B cell (primary cell): ENCODE data around the gene NOS3. TPM values are rescaled to one million over a fixed set of nuclear protein-coding genes. Genes with fewer than 3 reads are reported as not detected.

Experiments used
- ATAC-seq: fragments of 200-7000 bp; cut with Tn5 transposase; one replicate; pipeline ENCODE4 v1.10.0; 2021; ENCODE audit warnings: low read depth, mild to moderate bottlenecking, moderate number of reproducible peaks, moderate library complexity
- CTCF ChIA-PET: fragments of 350-600 bp; sonication (Branson Sonifier 250); formaldehyde crosslinking; loops from one replicate; lab custom pipeline; 2021; ENCODE audit warnings: antibody characterized with exemption, inconsistent platforms; lab: Charles Lee
- POLR2A ChIA-PET: fragments of 350-600 bp; sonication (Branson Sonifier 250); formaldehyde crosslinking; loops from one replicate; lab custom pipeline; 2021; ENCODE audit warnings: antibody characterized with exemption; lab: Charles Lee
- DNase-seq: peaks from one replicate; pipeline ENCODE4 v3.0.0; 2013
- H2AFZ ChIP-seq: 2 replicates; pipeline ENCODE4 v1.6.1; 2012; ENCODE audit warnings: mild to moderate bottlenecking, low read depth, low read length; ENCODE audit not compliant: insufficient read depth, poor library complexity, severe bottlenecking
- H3K27ac ChIP-seq, 2 donors: 1 replicate in 1 of 2; 2 replicates in 1 of 2; pipeline ENCODE4 v1.5.1; 2012 to 2013; ENCODE audit warnings: low read length in 2 of 2, mild to moderate bottlenecking in 2 of 2, moderate library complexity in 1 of 2
- H3K27me3 ChIP-seq, 4 experiments: fragments of 200-600 bp in 1 of 4; sonication (generic) in 1 of 4; replicated peaks in 1 of 4; 1 replicate in 2 of 4; 2 replicates in 2 of 4; pipeline versions ENCODE4 v1.6.1 to v1.7.0; 2013 to 2016; ENCODE audit warnings: low read length in 3 of 4, mild to moderate bottlenecking in 2 of 4, mixed read lengths in 1 of 4, moderate library complexity in 1 of 4; ENCODE audit not compliant: insufficient read depth in 4 of 4, control insufficient read depth in 3 of 4; ENCODE audit errors: control extremely low read depth in 1 of 4
- H3K36me3 ChIP-seq, 2 experiments: replicated peaks in 1 of 2; 1 replicate in 1 of 2; 2 replicates in 1 of 2; pipeline versions ENCODE4 v1.6.1 to v1.7.1; 2013; ENCODE audit warnings: low read length in 1 of 2; ENCODE audit not compliant: insufficient read depth in 2 of 2, control insufficient read depth in 1 of 2; ENCODE audit errors: control extremely low read depth in 1 of 2, extremely low read depth in 1 of 2
- H3K4me1 ChIP-seq, 2 donors: fragments of 200-600 bp in 1 of 2; sonication (generic) in 1 of 2; 1 replicate in 1 of 2; 2 replicates in 1 of 2; pipeline versions ENCODE4 v1.5.1 to v1.6.1; 2013 to 2017; ENCODE audit warnings: low read length in 2 of 2; ENCODE audit not compliant: control insufficient read depth in 2 of 2, insufficient read depth in 2 of 2
- H3K4me2 ChIP-seq: replicated peaks from 2 replicates; pipeline ENCODE3; 2012; ENCODE audit warnings: mild to moderate bottlenecking, low read depth, low read length; ENCODE audit not compliant: poor library complexity, severe bottlenecking
- H3K4me3 ChIP-seq, 5 experiments: fragments of 200-600 bp in 1 of 5; sonication (generic) in 1 of 5; 1 replicate in 3 of 5; 2 replicates in 2 of 5; pipeline versions ENCODE4 v1.5.1 to v1.7.0; 2011 to 2016; ENCODE audit warnings: low read length in 4 of 5, mild to moderate bottlenecking in 4 of 5, low read depth in 2 of 5, control low read depth in 1 of 5, moderate library complexity in 1 of 5; ENCODE audit not compliant: insufficient read depth in 1 of 5; ENCODE audit errors: control extremely low read depth in 1 of 5, extremely low read depth in 1 of 5
- H3K79me2 ChIP-seq: fragments of 200-600 bp; sonication (generic); one replicate; pipeline ENCODE4 v1.6.0; 2016; ENCODE audit warnings: low read length; ENCODE audit not compliant: control insufficient read depth, insufficient read depth
- H3K9ac ChIP-seq: fragments of 200-600 bp; sonication (generic); 2 replicates; pipeline ENCODE4 v1.6.1; 2017; ENCODE audit warnings: mild to moderate bottlenecking, low read length, moderate library complexity
- H3K9me3 ChIP-seq, 3 donors: one replicate each; pipeline versions ENCODE4 v1.6.1 to v1.7.1; 2013; ENCODE audit warnings: low read length in 2 of 3; ENCODE audit not compliant: control insufficient read depth in 2 of 3, insufficient read depth in 1 of 3; ENCODE audit errors: control extremely low read depth in 1 of 3
- H4K20me1 ChIP-seq: 2 replicates; pipeline ENCODE4 v1.6.0; 2012; ENCODE audit warnings: mild to moderate bottlenecking, low read length; ENCODE audit not compliant: insufficient read depth, control insufficient read depth, poor library complexity, severe bottlenecking
- H3K27ac Mint-ChIP-seq: one replicate; pipeline ENCODE4 v1.8.0; 2021; ENCODE audit warnings: mixed read lengths
- H3K27me3 Mint-ChIP-seq: one replicate; pipeline ENCODE4 v1.8.0; 2021; ENCODE audit warnings: mixed read lengths
- H3K4me1 Mint-ChIP-seq: one replicate; pipeline ENCODE4 v1.8.0; 2021; ENCODE audit warnings: mixed read lengths
- H3K4me3 Mint-ChIP-seq: one replicate; pipeline ENCODE4 v1.8.0; 2021; ENCODE audit warnings: mixed read lengths
- H3K9me3 Mint-ChIP-seq: one replicate; pipeline ENCODE4 v1.8.0; 2022; ENCODE audit warnings: mixed read lengths; ENCODE audit not compliant: insufficient read depth
- CTCF ChIP-seq: fragments of 200-600 bp; IDR thresholded peaks from one replicate; pipeline ENCODE4 v1.8.0; 2022; ENCODE audit warnings: antibody characterized with exemption, mild to moderate bottlenecking
- EZH2 ChIP-seq: IDR thresholded peaks from 2 replicates; pipeline ENCODE4 v1.6.1; 2012; ENCODE audit warnings: borderline replicate concordance, low read depth, mild to moderate bottlenecking, moderate library complexity, low read length; ENCODE audit not compliant: insufficient read depth, poor library complexity, severe bottlenecking
- WGBS: methylation state at CpG from one replicate; pipeline ENCODE4 v1.1.5; 2013; ENCODE audit warnings: missing lambda C conversion rate; ENCODE audit not compliant: insufficient coverage; 5-methylcytosine and 5-hydroxymethylcytosine counted together
- intact Hi-C: fragments of 100-400 bp; cut with micrococcal nuclease; formaldehyde crosslinking; loops from one replicate; pipeline ENCODE4 v1.10.0; 2022
- polyA plus RNA-seq: library from polyadenylated mRNA; depleted of rRNA; stranded (reverse); fragments of >200 nt; gene quantifications from 2 replicates; pipeline ENCODE4 v1.2.3, GENCODE V29; 2012
- total RNA-seq, 2 donors: library from RNA; stranded (reverse); fragments of 120-200 nt in 1 of 2; gene quantifications; 1 replicate in 1 of 2; 2 replicates in 1 of 2; pipeline versions ENCODE4 v1.2.3 to v1.2.4, GENCODE V29; 2013 to 2022

NOS3 gene
- total and polyA plus RNA-seq, 2 donors (not counting 1 experiment from before 2014, with no cell fraction given), result 0.39 to 0.54 TPM

- TF ChIP-seq CTCF (no peak), EZH2 (no peak)
- no peak overlapping the region for H3K9ac ChIP-seq
- no peak overlapping the region for H3K4me3 ChIP-seq
- CTCF ChIA-PET, result no interaction called here
- no peaks in the 10 kb centered on the region for H3K4me1 Mint-ChIP-seq
- no peaks in the 10 kb centered on the region for H3K27me3 Mint-ChIP-seq
- H3K4me1 ChIP-seq, result no peaks in the 10 kb centered on the region
- H3K27me3 ChIP-seq, result no peaks in the 10 kb centered on the region
- H3K4me2 ChIP-seq, result no peak overlapping the region
- H3K27ac ChIP-seq, result no peak overlapping the region
- 99% methylated on average over 16 of the region's 17 CpGs for WGBS
- H3K36me3 ChIP-seq, result peaks cover 0 to 23% of the 10 kb centered on the region in 2 experiments
- no peaks in the 10 kb centered on the region for H3K9me3 Mint-ChIP-seq
- peaks cover 3% of the 10 kb centered on the region for H3K79me2 ChIP-seq
- H2AFZ ChIP-seq, result no peak overlapping the region
- no peaks in the 10 kb centered on the region for H4K20me1 ChIP-seq
- DNase-seq (no peak), ATAC-seq (no peak)
- no peak overlapping the region for H3K27ac Mint-ChIP-seq
- intact Hi-C loops, result no loop called here
- POLR2A ChIA-PET, result no interaction called here
- no peak overlapping the region for H3K4me3 Mint-ChIP-seq
- no peaks in the 10 kb centered on the region for H3K9me3 ChIP-seq
Measured at GRCh38 chr7:151035902-151036301, 45.1 kb downstream of the NOS3 start.

- no peak for ATAC-seq
- no peaks in the 10 kb centered on the region for H3K9me3 Mint-ChIP-seq
Measured at GRCh38 chr7:151038951-151039849, 48.4 kb downstream of the NOS3 start.

More at GRCh38 chr7:151038951-151039849, 48.4 kb downstream of the NOS3 start:
- H3K4me1 ChIP-seq, result no peaks in the 10 kb centered on the region
- no peak for DNase-seq
- 77% methylated on average over 8 of the region's 12 CpGs for WGBS
- H3K4me2 ChIP-seq, result no peak overlapping the region
- Mint-ChIP-seq H3K4me1 (no peaks in the 10 kb centered on the region), H3K27ac (no peak overlapping the region), H3K27me3 (no peaks in the 10 kb centered on the region), H3K4me3 (no peak overlapping the region)
- no peaks in the 10 kb centered on the region for H3K27me3 ChIP-seq
- ChIA-PET POLR2A (no interaction called here), CTCF (no interaction called here)
- peaks cover 0 to 21% of the 10 kb centered on the region in 2 experiments for H3K36me3 ChIP-seq
- no peak overlapping the region for H2AFZ ChIP-seq
- no peak overlapping the region for H3K4me3 ChIP-seq
- H3K27ac ChIP-seq, result no peak overlapping the region
- intact Hi-C loops, result no loop called here
- H4K20me1 ChIP-seq, result no peaks in the 10 kb centered on the region
- H3K9ac ChIP-seq, result no peak overlapping the region
- no peaks in the 10 kb centered on the region for H3K9me3 ChIP-seq
- no peaks in the 10 kb centered on the region for H3K79me2 ChIP-seq
- TF ChIP-seq EZH2, result no peak
